Mesendoderm (in vitro differentiated cells): ENCODE results near the gene BMPER.

Source experiments
- DNase-seq: peaks from one replicate; pipeline ENCODE4 v3.0.0; 2013
- H2AK5ac ChIP-seq: 2 replicates; pipeline ENCODE4 v1.6.1; 2013; ENCODE audit warnings: low read length, inconsistent platforms
- H2BK120ac ChIP-seq: 2 replicates; pipeline ENCODE4 v1.6.1; 2013; ENCODE audit warnings: low read depth, mild to moderate bottlenecking, low read length, moderate library complexity, mixed read lengths
- H2BK15ac ChIP-seq: replicated peaks from 2 replicates; pipeline ENCODE4 v1.6.1; 2013; ENCODE audit warnings: low read depth, mild to moderate bottlenecking, moderate library complexity
- H2BK5ac ChIP-seq: 2 replicates; pipeline ENCODE4 v1.6.1; 2013; ENCODE audit warnings: low read length, inconsistent platforms
- H3K18ac ChIP-seq: 2 replicates; pipeline ENCODE4 v1.6.1; 2013; ENCODE audit warnings: mild to moderate bottlenecking, low read length, mixed read lengths
- H3K23ac ChIP-seq: one replicate; pipeline ENCODE4 v1.6.1; 2013; ENCODE audit warnings: low read length
- H3K27ac ChIP-seq: 2 replicates; pipeline ENCODE4 v1.5.1; 2013; ENCODE audit warnings: low read depth, mild to moderate bottlenecking, inconsistent platforms, low read length, moderate library complexity
- H3K27me3 ChIP-seq: 2 replicates; pipeline ENCODE4 v1.6.1; 2013; ENCODE audit warnings: low read length, control low read depth, mild to moderate bottlenecking, inconsistent platforms; ENCODE audit not compliant: insufficient read depth, poor library complexity
- H3K36me3 ChIP-seq: 2 replicates; pipeline ENCODE4 v1.6.1; 2013; ENCODE audit warnings: low read length, inconsistent platforms; ENCODE audit not compliant: control insufficient read depth, insufficient read depth
- H3K4ac ChIP-seq: one replicate; pipeline ENCODE4 v1.6.1; 2013; ENCODE audit warnings: low read depth, mild to moderate bottlenecking, low read length, moderate library complexity
- H3K4me1 ChIP-seq: 2 replicates; pipeline ENCODE4 v1.6.1; 2013; ENCODE audit warnings: low read depth, low read length, inconsistent platforms; ENCODE audit not compliant: control insufficient read depth
- H3K4me2 ChIP-seq: 2 replicates; pipeline ENCODE4 v1.6.1; 2013; ENCODE audit warnings: low read length
- H3K4me3 ChIP-seq: 2 replicates; pipeline ENCODE4 v1.5.1; 2013; ENCODE audit warnings: mild to moderate bottlenecking, low read length
- H3K56ac ChIP-seq: one replicate; pipeline ENCODE4 v1.6.1; 2013; ENCODE audit warnings: low read length
- H3K79me1 ChIP-seq: 2 replicates; pipeline ENCODE4 v1.6.1; 2013; ENCODE audit warnings: low read length, inconsistent platforms
- H3K79me2 ChIP-seq: 2 replicates; pipeline ENCODE4 v1.6.1; 2013; ENCODE audit warnings: mild to moderate bottlenecking, low read length; ENCODE audit not compliant: control insufficient read depth, insufficient read depth
- H3K9ac ChIP-seq: 2 replicates; pipeline ENCODE4 v1.6.1; 2013; ENCODE audit warnings: low read length, inconsistent platforms
- H4K5ac ChIP-seq: one replicate; pipeline ENCODE4 v1.6.1; 2013; ENCODE audit warnings: low read length
- H4K8ac ChIP-seq: one replicate; pipeline ENCODE4 v1.6.1; 2013; ENCODE audit warnings: low read depth, mild to moderate bottlenecking, control low read depth, low read length, moderate library complexity
- WGBS: extraction: QIAGEN DNeasy Blood & Tissue Kit; methylation state at CpG from one replicate; pipeline ENCODE4 v1.1.7; 2013; ENCODE audit warnings: low lambda C conversion rate, missing lambda C conversion rate; ENCODE audit not compliant: insufficient coverage; ENCODE audit errors: extremely low coverage; 5-methylcytosine and 5-hydroxymethylcytosine counted together

BMPER gene

GRCh38 chr7:33973231-33974015, 68.1 kb downstream of the BMPER start:
- Histone ChIP-seq H3K27me3 (no peaks in the 10 kb centered on the region), H3K36me3 (peaks cover 2% of the 10 kb centered on the region), H2BK5ac (no peak overlapping the region), H3K18ac (no peak overlapping the region), H3K79me1 (no peaks in the 10 kb centered on the region), H3K9ac (no peak overlapping the region), H3K23ac (no peak overlapping the region), H3K4me1 (no peaks in the 10 kb centered on the region), H3K4ac (no peak overlapping the region), H3K4me2 (no peak overlapping the region), H2AK5ac (no peak overlapping the region), H2BK120ac (no peak overlapping the region), H3K27ac (no peak overlapping the region), H4K5ac (no peak overlapping the region), H3K79me2 (no peaks in the 10 kb centered on the region), H3K4me3 (no peak overlapping the region), H2BK15ac (no peak overlapping the region), H4K8ac (no peak overlapping the region), H3K56ac (no peak overlapping the region)
- no CpG with 5 or more reads among the region's 5 CpGs for WGBS
- DNase-seq, result no peak

GRCh38 chr7:33979300-33979806, 74.0 kb downstream of the BMPER start:
- H3K4me3 ChIP-seq, result no peak overlapping the region
- H2AK5ac ChIP-seq, result no peak overlapping the region
- WGBS, result no CpG with 5 or more reads among the region's 6 CpGs
- H3K27me3 ChIP-seq, result no peaks in the 10 kb centered on the region
- H2BK120ac ChIP-seq, result no peak overlapping the region
- peak; percentile 62 for DNase-seq
- H3K27ac ChIP-seq, result no peak overlapping the region
- H3K56ac ChIP-seq, result peak overlapping the region; percentile 2
- no peak overlapping the region for H3K18ac ChIP-seq
- no peak overlapping the region for H4K8ac ChIP-seq
- no peak overlapping the region for H3K4ac ChIP-seq
- H3K23ac ChIP-seq, result no peak overlapping the region
- no peak overlapping the region for H2BK5ac ChIP-seq
- peaks cover 2% of the 10 kb centered on the region for H3K36me3 ChIP-seq
- no peak overlapping the region for H3K4me2 ChIP-seq
- H2BK15ac ChIP-seq, result no peak overlapping the region
- H4K5ac ChIP-seq, result no peak overlapping the region
- H3K79me2 ChIP-seq, result no peaks in the 10 kb centered on the region
- peaks cover 8% of the 10 kb centered on the region for H3K4me1 ChIP-seq
- no peak overlapping the region for H3K9ac ChIP-seq
- H3K79me1 ChIP-seq, result no peaks in the 10 kb centered on the region

- no peak overlapping the region for H3K9ac ChIP-seq
- no peak overlapping the region for H3K23ac ChIP-seq
- no peak overlapping the region for H4K5ac ChIP-seq
- peaks cover 8% of the 10 kb centered on the region for H3K4me1 ChIP-seq
- no peak overlapping the region for H3K4ac ChIP-seq
- H3K4me2 ChIP-seq, result no peak overlapping the region
- no CpG with 5 or more reads among the region's 8 CpGs for WGBS
- peak overlapping the region; percentile 2 for H3K56ac ChIP-seq
- no peaks in the 10 kb centered on the region for H3K27me3 ChIP-seq
- no peak overlapping the region for H2BK5ac ChIP-seq
- H4K8ac ChIP-seq, result no peak overlapping the region
- no peak overlapping the region for H3K27ac ChIP-seq
- no peak overlapping the region for H3K18ac ChIP-seq
- no peak overlapping the region for H3K4me3 ChIP-seq
- peaks cover 2% of the 10 kb centered on the region for H3K36me3 ChIP-seq
- no peaks in the 10 kb centered on the region for H3K79me2 ChIP-seq
- no peaks in the 10 kb centered on the region for H3K79me1 ChIP-seq
- DNase-seq, result peak; percentile 90
- no peak overlapping the region for H2AK5ac ChIP-seq
- H2BK15ac ChIP-seq, result peak overlapping the region; percentile 29
- H2BK120ac ChIP-seq, result no peak overlapping the region
Observed at GRCh38 chr7:33979807-33980355, 74.5 kb downstream of the BMPER start.

- no CpG with 5 or more reads among the region's 3 CpGs for WGBS
- Histone ChIP-seq H3K56ac (no peak overlapping the region), H3K4ac (no peak overlapping the region)
Observed at GRCh38 chr7:33981226-33981625, 75.9 kb downstream of the BMPER start.

GRCh38 chr7:33981671-33982424, 76.5 kb downstream of the BMPER start:
- H2BK5ac ChIP-seq, result no peak overlapping the region
- no peak overlapping the region for H3K4me3 ChIP-seq
- no peaks in the 10 kb centered on the region for H3K36me3 ChIP-seq
- no peak overlapping the region for H4K5ac ChIP-seq
- H3K79me2 ChIP-seq, result no peaks in the 10 kb centered on the region
- no peak overlapping the region for H2BK15ac ChIP-seq
- H3K27me3 ChIP-seq, result no peaks in the 10 kb centered on the region
- no peak overlapping the region for H3K27ac ChIP-seq
- H3K4me2 ChIP-seq, result no peak overlapping the region
- no peak overlapping the region for H3K4ac ChIP-seq
- no peak overlapping the region for H3K18ac ChIP-seq
- no peak overlapping the region for H2AK5ac ChIP-seq
- no peak overlapping the region for H3K23ac ChIP-seq
- H2BK120ac ChIP-seq, result no peak overlapping the region
- H3K9ac ChIP-seq, result no peak overlapping the region
- no peak for DNase-seq
- H3K4me1 ChIP-seq, result peaks cover 8% of the 10 kb centered on the region
- no peaks in the 10 kb centered on the region for H3K79me1 ChIP-seq
- WGBS, result no CpG with 5 or more reads among the region's 5 CpGs
- H4K8ac ChIP-seq, result no peak overlapping the region
- H3K56ac ChIP-seq, result no peak overlapping the region

More at GRCh38 chr7:33981226-33981625, 75.9 kb downstream of the BMPER start:
- H3K9ac ChIP-seq, result no peak overlapping the region
- H2AK5ac ChIP-seq, result no peak overlapping the region
- no peaks in the 10 kb centered on the region for H3K79me1 ChIP-seq
- H3K18ac ChIP-seq, result no peak overlapping the region
- H2BK15ac ChIP-seq, result no peak overlapping the region
- H4K5ac ChIP-seq, result no peak overlapping the region
- H2BK120ac ChIP-seq, result no peak overlapping the region
- peak; percentile 38 for DNase-seq
- H3K36me3 ChIP-seq, result peaks cover 2% of the 10 kb centered on the region
- H3K79me2 ChIP-seq, result no peaks in the 10 kb centered on the region
- peaks cover 8% of the 10 kb centered on the region for H3K4me1 ChIP-seq
- no peak overlapping the region for H3K27ac ChIP-seq
- no peak overlapping the region for H2BK5ac ChIP-seq
- no peak overlapping the region for H3K23ac ChIP-seq
- no peak overlapping the region for H3K4me3 ChIP-seq
- no peak overlapping the region for H4K8ac ChIP-seq
- H3K4me2 ChIP-seq, result no peak overlapping the region
- no peaks in the 10 kb centered on the region for H3K27me3 ChIP-seq
